Measurements from ENCODE around the gene OR51E1. TPM values are rescaled to one million over a fixed set of nuclear protein-coding genes. Genes with fewer than 3 reads are reported as not detected.

Gene OR51E1
- total and polyA plus RNA-seq, 2 donors = 0.33 to 0.68 TPM

DNA sequence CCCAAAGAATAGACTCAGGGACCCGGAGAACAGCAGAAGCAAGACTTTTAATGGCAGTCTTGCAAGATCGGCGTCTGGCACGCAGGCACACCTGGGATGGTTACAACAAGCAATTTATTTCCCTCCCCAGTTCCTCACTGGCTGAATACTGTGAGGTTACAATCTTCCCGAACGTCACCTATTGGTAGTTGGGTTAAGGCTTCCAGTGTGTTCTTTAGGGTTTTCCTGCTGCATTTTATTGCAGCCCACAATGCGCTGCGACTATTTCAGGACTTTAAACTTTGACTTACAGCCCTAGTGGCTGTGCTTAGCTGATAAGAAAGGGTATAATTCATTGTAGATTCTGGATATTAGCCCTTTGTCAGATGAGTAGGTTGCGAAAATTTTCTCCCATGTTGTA is 24.3 kb upstream of the OR51E1 start:
- WGBS = 83% methylated on average over 9 of the region's 9 CpGs
- no peak for DNase-seq (ENCODE audit: low read depth in 6 of 9, low spot score in 9 of 9)
- no peaks in the 10 kb centered on the region for H3K9me3 ChIP-seq (ENCODE audit: control insufficient read depth in 2 of 2, insufficient read depth in 1 of 2, low read length in 1 of 2)
- no peaks in the 10 kb centered on the region for H3K4me1 ChIP-seq (ENCODE audit: control insufficient read depth in 2 of 2, insufficient read depth in 2 of 2, low read length in 2 of 2)
- H3K4me3 ChIP-seq (ENCODE audit: low read length in 2 of 2) = no peak overlapping the region
- no peaks in the 10 kb centered on the region for H3K36me3 ChIP-seq (ENCODE audit: control insufficient read depth in 2 of 2, insufficient read depth in 2 of 2, low read length in 1 of 2)
- H3K27ac ChIP-seq (ENCODE audit: low read depth in 1 of 2, low read length in 1 of 2) = no peak overlapping the region
- no peaks in the 10 kb centered on the region for H3K27me3 ChIP-seq (ENCODE audit: control insufficient read depth in 2 of 2, insufficient read depth in 1 of 2, low read length in 1 of 2)

DNA sequence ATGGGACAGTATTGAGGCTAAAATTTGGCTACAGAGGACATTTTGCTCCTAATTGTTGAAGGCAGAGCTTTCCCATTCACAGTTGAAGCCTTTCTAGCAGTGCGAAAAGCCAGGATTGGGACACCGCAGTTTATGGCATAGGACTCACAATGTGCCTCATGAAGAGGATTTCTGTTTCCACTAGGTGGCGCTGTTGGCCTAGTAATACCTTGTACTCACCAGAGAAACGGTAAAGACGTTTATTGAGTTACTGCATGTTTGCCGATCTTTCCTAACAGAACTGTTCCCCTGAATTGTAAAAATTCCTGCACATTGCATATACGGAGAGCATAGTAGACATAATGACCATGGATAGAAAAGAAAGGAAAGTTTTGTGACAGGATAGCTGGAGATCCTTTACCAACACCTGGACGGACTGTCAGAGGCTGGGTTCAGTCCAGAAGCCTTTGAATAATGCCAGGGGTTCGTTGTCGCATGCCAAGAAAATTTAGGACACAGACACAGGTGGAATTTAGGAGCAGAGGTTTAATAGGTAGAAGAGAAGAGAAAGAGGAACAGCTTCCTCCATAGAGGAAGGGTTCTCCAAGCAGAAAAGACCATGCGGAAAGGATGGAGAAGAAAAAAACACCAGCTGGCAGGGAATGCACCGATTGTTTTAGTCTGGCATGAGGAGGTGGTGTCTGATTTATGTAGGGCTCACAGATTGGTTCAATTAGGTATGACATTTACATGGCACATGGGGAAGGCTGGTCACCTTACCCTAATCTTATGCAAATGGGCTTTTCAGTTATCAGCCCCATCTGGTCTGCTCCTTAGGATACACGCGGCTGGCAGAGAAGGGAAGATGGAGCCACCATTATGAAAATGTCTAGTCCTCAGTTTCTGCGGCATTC is 17.3 kb upstream of the OR51E1 start:
- no peak overlapping the region for H3K4me3 ChIP-seq (ENCODE audit: low read length in 2 of 2)
- no peak overlapping the region for H3K27ac ChIP-seq (ENCODE audit: low read depth in 1 of 2, low read length in 1 of 2)
- 61% methylated on average over 15 of the region's 15 CpGs for WGBS
- H3K27me3 ChIP-seq (ENCODE audit: control insufficient read depth in 2 of 2, insufficient read depth in 1 of 2, low read length in 1 of 2) = no peaks in the 10 kb centered on the region
- peak in 7 of 9 donors; percentile 15 to 55 (median 28) for DNase-seq (ENCODE audit: low read depth in 6 of 9, low spot score in 9 of 9)
- H3K4me1 ChIP-seq (ENCODE audit: control insufficient read depth in 2 of 2, insufficient read depth in 2 of 2, low read length in 2 of 2) = no peaks in the 10 kb centered on the region
- H3K36me3 ChIP-seq (ENCODE audit: control insufficient read depth in 2 of 2, insufficient read depth in 2 of 2, low read length in 1 of 2) = no peaks in the 10 kb centered on the region
- H3K9me3 ChIP-seq (ENCODE audit: control insufficient read depth in 2 of 2, insufficient read depth in 1 of 2, low read length in 1 of 2) = no peaks in the 10 kb centered on the region

DNA sequence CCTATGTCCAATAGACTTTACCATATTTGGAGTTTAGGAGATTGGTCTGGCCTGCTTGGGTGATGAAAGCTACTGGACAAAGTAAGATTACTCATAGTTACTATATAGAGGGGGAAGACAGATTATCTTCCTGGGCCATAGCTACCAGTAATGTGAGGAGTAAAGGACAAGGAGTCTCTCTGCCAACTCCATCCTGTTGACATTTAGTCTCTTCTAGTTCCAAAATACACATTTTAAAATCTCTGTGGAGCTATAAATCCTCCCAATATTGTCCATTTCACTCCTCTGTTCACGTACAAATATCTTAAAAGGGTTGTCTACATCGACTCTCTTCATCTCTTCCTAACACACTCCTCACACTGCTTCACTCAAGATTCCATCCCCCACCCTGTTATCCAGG is 7.6 kb upstream of the OR51E1 start:
- Histone ChIP-seq H3K36me3 (ENCODE audit: control insufficient read depth in 2 of 2, insufficient read depth in 2 of 2, low read length in 1 of 2) (no peaks in the 10 kb centered on the region), H3K27ac (ENCODE audit: low read depth in 1 of 2, low read length in 1 of 2) (no peak overlapping the region), H3K9me3 (ENCODE audit: control insufficient read depth in 2 of 2, insufficient read depth in 1 of 2, low read length in 1 of 2) (no peaks in the 10 kb centered on the region), H3K4me3 (ENCODE audit: low read length in 2 of 2) (no peak overlapping the region), H3K27me3 (ENCODE audit: control insufficient read depth in 2 of 2, insufficient read depth in 1 of 2, low read length in 1 of 2) (peaks cover 0 to 3% of the 10 kb centered on the region in 2 donors), H3K4me1 (ENCODE audit: control insufficient read depth in 2 of 2, insufficient read depth in 2 of 2, low read length in 2 of 2) (no peaks in the 10 kb centered on the region)
- no peak for DNase-seq (ENCODE audit: low read depth in 6 of 9, low spot score in 9 of 9)
- whole genome bisulfite sequencing = 98% methylated on average over 2 of the region's 2 CpGs

DNA sequence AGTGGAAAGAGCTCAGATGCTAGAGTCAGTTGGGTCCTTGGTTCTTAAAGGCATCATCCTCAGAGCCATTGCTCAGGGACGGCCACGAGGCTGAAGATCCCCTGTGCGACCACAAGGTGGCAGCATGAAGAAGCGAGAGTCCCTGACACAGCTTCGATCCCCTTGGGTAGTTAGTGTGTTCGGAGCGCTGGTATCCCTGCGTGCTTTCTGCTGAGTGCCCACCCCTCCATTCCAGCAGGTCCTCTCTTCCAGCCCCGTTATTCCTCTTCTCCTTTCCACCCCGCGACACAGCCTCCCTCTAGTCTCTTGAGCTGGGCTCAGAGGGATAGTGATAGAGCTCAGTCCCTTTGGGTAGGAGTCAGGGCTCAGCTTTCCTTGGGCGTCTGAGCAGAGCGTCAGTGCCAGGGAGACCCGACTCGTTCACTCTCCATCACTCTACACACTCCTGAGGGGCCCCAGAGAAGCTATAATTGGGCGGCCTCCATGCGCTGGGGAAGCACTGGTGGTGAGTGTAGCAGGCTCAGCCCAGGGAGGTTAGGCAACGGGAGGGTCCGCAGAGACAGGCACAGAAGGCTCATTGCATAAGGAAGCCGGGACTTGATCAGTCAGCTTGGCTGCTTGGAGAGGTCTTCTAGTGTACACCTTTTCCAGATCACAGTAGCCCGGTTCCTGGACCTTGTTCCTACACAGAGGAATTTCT is 6.7 kb upstream of the OR51E1 start, which contains the start of gene OR51D1:
Gene OR51D1, plus strand, starts transcription at position 516 of the 700 bp plus-strand sequence. CDS start 2,314 bp downstream, outside the sequence.
- peak; percentile 12 to 65 (median 33) for DNase-seq (ENCODE audit: low read depth in 6 of 9, low spot score in 9 of 9)
- WGBS = 39% methylated on average over 21 of the region's 21 CpGs
- peaks cover 0 to 3% of the 10 kb centered on the region in 2 donors for H3K27me3 ChIP-seq (ENCODE audit: control insufficient read depth in 2 of 2, insufficient read depth in 1 of 2, low read length in 1 of 2)
- H3K27ac ChIP-seq (ENCODE audit: low read depth in 1 of 2, low read length in 1 of 2) = no peak within 1 kb of the TSS
- no peaks in the 10 kb centered on the region for H3K9me3 ChIP-seq (ENCODE audit: control insufficient read depth in 2 of 2, insufficient read depth in 1 of 2, low read length in 1 of 2)
- no peak within 1 kb of the TSS for H3K4me3 ChIP-seq (ENCODE audit: low read length in 2 of 2)
- no peaks in the 10 kb centered on the region for H3K4me1 ChIP-seq (ENCODE audit: control insufficient read depth in 2 of 2, insufficient read depth in 2 of 2, low read length in 2 of 2)
- H3K36me3 ChIP-seq (ENCODE audit: control insufficient read depth in 2 of 2, insufficient read depth in 2 of 2, low read length in 1 of 2) = no peaks in the 10 kb centered on the region

DNA sequence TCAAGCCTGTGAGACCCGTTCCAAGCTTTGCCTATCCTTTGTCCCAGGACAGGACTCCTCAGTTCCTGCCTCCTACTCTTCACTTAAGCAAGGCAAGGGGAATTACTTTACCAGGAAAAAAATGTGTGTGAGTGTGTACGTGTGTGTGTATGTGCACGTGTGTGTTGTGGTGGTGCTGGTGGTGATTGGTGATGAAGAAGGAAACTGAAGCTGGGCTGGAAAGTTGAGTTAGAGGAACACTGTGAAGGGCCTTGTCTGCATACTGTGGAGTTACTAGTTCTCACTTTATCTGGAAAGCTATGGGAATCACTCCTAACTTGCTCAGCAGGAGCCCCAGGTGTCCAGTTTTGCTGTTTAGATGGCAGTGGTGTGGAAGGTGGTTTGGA is 6.1 kb upstream of the OR51E1 start:
- peaks cover 0 to 3% of the 10 kb centered on the region in 2 donors for H3K27me3 ChIP-seq (ENCODE audit: control insufficient read depth in 2 of 2, insufficient read depth in 1 of 2, low read length in 1 of 2)
- no peaks in the 10 kb centered on the region for H3K36me3 ChIP-seq (ENCODE audit: control insufficient read depth in 2 of 2, insufficient read depth in 2 of 2, low read length in 1 of 2)
- DNase-seq (ENCODE audit: low read depth in 6 of 9, low spot score in 9 of 9) = no peak
- WGBS = 91% methylated on average over 3 of the region's 3 CpGs
- H3K9me3 ChIP-seq (ENCODE audit: control insufficient read depth in 2 of 2, insufficient read depth in 1 of 2, low read length in 1 of 2) = no peaks in the 10 kb centered on the region
- no peak overlapping the region for H3K4me3 ChIP-seq (ENCODE audit: low read length in 2 of 2)
- no peaks in the 10 kb centered on the region for H3K4me1 ChIP-seq (ENCODE audit: control insufficient read depth in 2 of 2, insufficient read depth in 2 of 2, low read length in 2 of 2)
- H3K27ac ChIP-seq (ENCODE audit: low read depth in 1 of 2, low read length in 1 of 2) = no peak overlapping the region

DNA sequence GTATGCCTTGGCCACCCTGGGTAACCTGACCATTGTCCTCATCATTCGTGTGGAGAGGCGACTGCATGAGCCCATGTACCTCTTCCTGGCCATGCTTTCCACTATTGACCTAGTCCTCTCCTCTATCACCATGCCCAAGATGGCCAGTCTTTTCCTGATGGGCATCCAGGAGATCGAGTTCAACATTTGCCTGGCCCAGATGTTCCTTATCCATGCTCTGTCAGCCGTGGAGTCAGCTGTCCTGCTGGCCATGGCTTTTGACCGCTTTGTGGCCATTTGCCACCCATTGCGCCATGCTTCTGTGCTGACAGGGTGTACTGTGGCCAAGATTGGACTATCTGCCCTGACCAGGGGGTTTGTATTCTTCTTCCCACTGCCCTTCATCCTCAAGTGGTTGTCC is 3.9 kb upstream of the OR51E1 start:
- WGBS = 96% methylated on average over 6 of the region's 6 CpGs

DNA sequence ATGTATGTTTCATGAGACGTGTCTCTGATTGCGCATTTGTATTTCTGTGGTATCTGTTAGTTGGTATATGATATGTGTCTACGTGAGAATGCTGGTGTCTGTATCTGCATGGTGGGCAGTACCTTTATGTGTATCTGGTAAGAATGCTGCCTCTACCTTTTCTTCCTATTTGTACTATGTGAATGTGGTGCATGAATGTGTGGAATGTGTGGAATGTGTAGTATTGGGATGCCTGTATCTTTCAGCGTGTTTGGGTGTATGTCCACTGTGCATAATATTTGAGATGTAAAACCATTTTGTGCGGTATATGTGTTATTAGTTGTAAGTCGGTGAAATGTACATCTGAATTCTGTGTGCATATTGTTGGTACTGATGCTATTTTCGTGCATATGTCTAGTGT is 2.3 kb upstream of the OR51E1 start:
- no peak for DNase-seq (ENCODE audit: low read depth in 6 of 9, low spot score in 9 of 9)
- H3K27ac ChIP-seq (ENCODE audit: low read depth in 1 of 2, low read length in 1 of 2) = no peak overlapping the region
- peaks cover 0 to 3% of the 10 kb centered on the region in 2 donors for H3K27me3 ChIP-seq (ENCODE audit: control insufficient read depth in 2 of 2, insufficient read depth in 1 of 2, low read length in 1 of 2)
- no peaks in the 10 kb centered on the region for H3K4me1 ChIP-seq (ENCODE audit: control insufficient read depth in 2 of 2, insufficient read depth in 2 of 2, low read length in 2 of 2)
- WGBS = 94% methylated on average over 7 of the region's 7 CpGs
- no peak overlapping the region for H3K4me3 ChIP-seq (ENCODE audit: low read length in 2 of 2)
- H3K9me3 ChIP-seq (ENCODE audit: control insufficient read depth in 2 of 2, insufficient read depth in 1 of 2, low read length in 1 of 2) = no peaks in the 10 kb centered on the region
- no peaks in the 10 kb centered on the region for H3K36me3 ChIP-seq (ENCODE audit: control insufficient read depth in 2 of 2, insufficient read depth in 2 of 2, low read length in 1 of 2)

More for the DNA sequence above, 3.9 kb upstream of the OR51E1 start:
- Histone ChIP-seq H3K27me3 (ENCODE audit: control insufficient read depth in 2 of 2, insufficient read depth in 1 of 2, low read length in 1 of 2) (peaks cover 0 to 3% of the 10 kb centered on the region in 2 donors), H3K27ac (ENCODE audit: low read depth in 1 of 2, low read length in 1 of 2) (no peak overlapping the region), H3K4me3 (ENCODE audit: low read length in 2 of 2) (no peak overlapping the region), H3K4me1 (ENCODE audit: control insufficient read depth in 2 of 2, insufficient read depth in 2 of 2, low read length in 2 of 2) (no peaks in the 10 kb centered on the region), H3K36me3 (ENCODE audit: control insufficient read depth in 2 of 2, insufficient read depth in 2 of 2, low read length in 1 of 2) (no peaks in the 10 kb centered on the region), H3K9me3 (ENCODE audit: control insufficient read depth in 2 of 2, insufficient read depth in 1 of 2, low read length in 1 of 2) (no peaks in the 10 kb centered on the region)
- no peak for DNase-seq (ENCODE audit: low read depth in 6 of 9, low spot score in 9 of 9)

DNA sequence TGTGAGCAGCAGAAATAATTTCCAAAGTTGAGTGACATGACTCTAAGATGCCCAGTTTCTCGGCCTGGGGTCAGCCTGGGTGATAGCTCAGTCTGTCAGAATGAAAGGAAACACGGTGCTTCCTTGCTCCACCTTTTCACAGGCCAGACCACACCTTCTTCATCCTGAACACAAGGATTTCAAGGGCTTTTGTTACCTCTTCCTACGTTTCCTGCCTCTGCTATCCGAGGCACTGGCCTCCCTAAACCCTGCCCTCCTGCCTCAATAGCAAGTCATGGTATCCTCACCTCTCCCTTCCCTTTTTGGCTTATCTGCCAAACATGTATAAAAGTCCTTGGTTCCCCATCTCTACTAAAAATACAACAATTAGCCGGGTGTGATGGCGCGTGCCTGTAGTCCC is 1.7 kb upstream of the OR51E1 start:
- no peak for DNase-seq (ENCODE audit: low read depth in 6 of 9, low spot score in 9 of 9)
- Histone ChIP-seq H3K27ac (ENCODE audit: low read depth in 1 of 2, low read length in 1 of 2) (no peak overlapping the region), H3K9me3 (ENCODE audit: control insufficient read depth in 2 of 2, insufficient read depth in 1 of 2, low read length in 1 of 2) (no peaks in the 10 kb centered on the region), H3K4me1 (ENCODE audit: control insufficient read depth in 2 of 2, insufficient read depth in 2 of 2, low read length in 2 of 2) (no peaks in the 10 kb centered on the region), H3K27me3 (ENCODE audit: control insufficient read depth in 2 of 2, insufficient read depth in 1 of 2, low read length in 1 of 2) (peaks cover 0 to 3% of the 10 kb centered on the region in 2 donors), H3K36me3 (ENCODE audit: control insufficient read depth in 2 of 2, insufficient read depth in 2 of 2, low read length in 1 of 2) (no peaks in the 10 kb centered on the region), H3K4me3 (ENCODE audit: low read length in 2 of 2) (no peak overlapping the region)
- WGBS = 90% methylated on average over 7 of the region's 7 CpGs

DNA sequence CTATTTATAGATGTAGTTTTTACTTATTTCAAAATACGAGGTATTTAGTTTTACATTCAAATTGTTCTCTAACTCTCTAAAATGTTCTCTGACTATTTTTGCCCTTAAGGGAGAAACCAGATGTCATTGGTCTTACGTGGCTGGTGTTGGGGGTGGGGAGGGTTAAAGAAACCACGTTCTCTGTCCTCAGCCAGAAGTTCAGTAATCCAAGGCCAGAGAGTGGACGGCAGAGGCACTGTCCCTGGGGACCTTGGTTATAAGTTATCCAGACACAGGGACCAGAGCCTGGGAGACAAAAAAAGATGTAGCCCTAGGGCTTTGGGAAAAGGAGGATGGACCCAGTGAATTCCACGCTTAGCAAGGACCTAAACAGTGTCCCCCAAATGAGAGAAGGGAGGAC is 706 bp upstream of the OR51E1 start:
- Histone ChIP-seq H3K27ac (ENCODE audit: low read depth in 1 of 2, low read length in 1 of 2) (no peak overlapping the region), H3K4me1 (ENCODE audit: control insufficient read depth in 2 of 2, insufficient read depth in 2 of 2, low read length in 2 of 2) (no peaks in the 10 kb centered on the region), H3K4me3 (ENCODE audit: low read length in 2 of 2) (no peak overlapping the region), H3K27me3 (ENCODE audit: control insufficient read depth in 2 of 2, insufficient read depth in 1 of 2, low read length in 1 of 2) (no peaks in the 10 kb centered on the region), H3K36me3 (ENCODE audit: control insufficient read depth in 2 of 2, insufficient read depth in 2 of 2, low read length in 1 of 2) (no peaks in the 10 kb centered on the region), H3K9me3 (ENCODE audit: control insufficient read depth in 2 of 2, insufficient read depth in 1 of 2, low read length in 1 of 2) (no peaks in the 10 kb centered on the region)
- DNase-seq (ENCODE audit: low read depth in 6 of 9, low spot score in 9 of 9) = no peak
- WGBS = 81% methylated on average over 5 of the region's 5 CpGs
